ENCODE results near the gene PSMD12. TPM values are rescaled to one million over a fixed set of nuclear protein-coding genes. Genes with fewer than 3 reads are reported as not detected.
"Not testable (repeated sequence)": the region's sequence is repeated elsewhere in the genome, so short reads cannot be mapped to it uniquely, and the experiment has no call there.

The PSMD12 gene
- 10 to 100 TPM; 60.3 to 75.2 TPM for total RNA-seq

DNA sequence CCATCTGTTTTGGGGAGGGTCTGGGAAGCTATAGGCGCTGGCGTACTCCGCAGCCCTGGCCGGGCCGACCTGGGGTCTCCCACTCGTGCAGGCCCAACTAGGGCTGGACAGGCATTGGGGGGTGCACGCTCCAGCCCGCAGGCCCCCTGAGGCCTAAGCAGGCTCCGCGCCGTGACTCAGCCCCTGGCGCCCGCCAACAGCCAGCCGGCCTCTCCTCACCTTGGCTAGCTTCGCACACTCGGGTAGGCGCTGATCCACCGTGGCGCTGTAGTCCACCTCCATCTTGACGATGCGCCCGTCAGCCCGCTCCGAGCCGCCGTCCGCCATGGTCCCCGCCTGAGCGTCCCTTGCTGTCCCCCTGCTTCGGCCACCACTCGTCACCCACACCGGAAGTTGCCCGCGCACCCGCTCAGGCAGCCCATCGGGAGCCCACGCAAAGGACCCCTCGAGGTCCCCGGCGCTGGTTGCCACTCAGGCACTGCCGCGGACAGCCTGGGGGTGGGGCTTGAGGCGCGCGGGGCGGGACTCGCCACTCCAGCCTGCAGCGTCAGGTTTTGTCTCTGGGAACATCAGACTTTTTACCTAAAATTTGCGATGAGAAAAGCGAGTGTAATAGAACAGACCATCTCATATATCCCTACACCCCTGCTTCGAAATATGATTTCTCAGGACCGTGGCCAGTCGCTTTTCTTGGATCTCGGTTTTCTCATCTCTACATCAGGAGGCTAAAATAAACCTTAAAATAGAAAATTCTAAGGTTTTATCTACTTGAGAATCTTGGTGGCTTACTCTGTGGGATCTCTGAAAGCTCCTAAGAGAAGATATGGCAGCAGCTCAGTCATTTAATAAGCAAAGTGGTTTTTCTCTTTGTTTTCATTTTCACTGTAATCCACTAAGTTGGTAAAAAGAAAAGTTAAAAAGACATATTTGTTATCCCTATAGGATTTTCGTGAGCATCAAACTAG, at the start of gene PSMD12:
Gene PSMD12 (minus strand): TSS at position 385 of the 965 bp plus-strand sequence. CDS start 58 bp downstream, at position 327.
- peak within 1 kb of the TSS; percentile 91 to 93 for H3K4me3 Mint-ChIP-seq

DNA sequence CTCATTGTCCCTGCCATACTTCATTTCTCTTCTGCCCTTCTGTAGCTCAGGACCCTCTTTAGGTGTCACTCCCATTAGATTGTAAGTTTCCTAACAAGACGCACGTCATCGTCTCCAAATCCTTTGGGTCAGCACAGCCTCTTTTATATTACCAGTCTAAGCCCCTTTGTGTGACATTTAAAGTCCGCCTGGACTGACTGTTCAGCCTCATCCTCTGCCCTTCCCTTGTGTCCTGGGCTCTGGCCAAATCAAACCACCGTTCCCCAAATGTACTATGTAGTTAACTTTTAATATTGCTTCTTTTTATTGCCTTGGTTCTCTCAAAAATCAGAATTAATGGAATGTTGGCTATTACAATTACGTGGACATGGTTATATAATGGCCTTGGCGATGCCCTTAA, 48.9 kb upstream of the PSMD12 start:
- no peaks in the 10 kb centered on the region for H3K9me3 Mint-ChIP-seq
- DNase-seq (no peak), ATAC-seq (replicated peaks in 1 of 2) (no peak)
- H3K36me3 Mint-ChIP-seq (ENCODE audit: insufficient read depth in 2 of 2): peaks cover 2 to 8% of the 10 kb centered on the region in 2 donors
- H3K4me1 Mint-ChIP-seq (ENCODE audit: low read depth): peaks cover 58% of the 10 kb centered on the region
- no peak overlapping the region for H3K4me3 Mint-ChIP-seq
- H3K27me3 Mint-ChIP-seq (ENCODE audit: low read depth): no peaks in the 10 kb centered on the region
- peak overlapping the region; percentile 1 for H3K27ac Mint-ChIP-seq

More for the DNA sequence above, at the start of gene PSMD12:
- H3K36me3 Mint-ChIP-seq (ENCODE audit: insufficient read depth in 2 of 2): peaks cover 10 to 20% of the 10 kb centered on the region in 2 donors
- H3K4me1 Mint-ChIP-seq (ENCODE audit: low read depth): peaks cover 44% of the 10 kb centered on the region
- peak; percentile 93 to 98 for DNase-seq
- peak; percentile 84 to 88 for ATAC-seq (replicated peaks in 1 of 2)
- H3K9me3 Mint-ChIP-seq: no peaks in the 10 kb centered on the region
- H3K27ac Mint-ChIP-seq: peak within 1 kb of the TSS; percentile 96
- H3K27me3 Mint-ChIP-seq (ENCODE audit: low read depth): no peaks in the 10 kb centered on the region

DNA sequence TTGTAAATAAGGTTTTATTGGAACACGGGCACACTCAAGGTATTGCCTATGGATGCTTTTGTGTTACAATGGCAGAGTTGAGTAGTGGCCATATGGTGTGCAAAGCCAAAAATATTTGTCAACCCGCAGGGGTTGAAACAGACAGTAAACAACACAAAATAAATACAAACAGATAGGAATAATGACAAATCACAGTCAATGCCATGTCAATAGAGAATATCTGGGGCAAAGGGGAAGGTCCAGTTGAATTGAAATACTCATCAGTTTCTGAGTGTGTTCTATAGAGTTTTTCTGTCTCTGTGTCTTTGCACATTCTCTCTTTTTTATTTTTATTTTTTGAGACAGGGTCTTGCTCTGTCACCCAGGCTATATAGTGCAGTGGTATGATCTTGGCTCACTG, 48.2 kb upstream of the PSMD12 start:
- Mint-ChIP-seq H3K4me1 (ENCODE audit: low read depth) (peaks cover 58% of the 10 kb centered on the region), H3K27ac (no peak overlapping the region), H3K4me3 (no peak overlapping the region), H3K9me3 (no peaks in the 10 kb centered on the region), H3K36me3 (ENCODE audit: insufficient read depth in 2 of 2) (peaks cover 2 to 8% of the 10 kb centered on the region in 2 donors), H3K27me3 (ENCODE audit: low read depth) (no peaks in the 10 kb centered on the region)
- ATAC-seq (replicated peaks in 1 of 2): no peak
- no peak for DNase-seq

- H3K4me1 Mint-ChIP-seq (ENCODE audit: low read depth): peaks cover 55% of the 10 kb centered on the region
- no peak overlapping the region for H3K4me3 Mint-ChIP-seq
- H3K36me3 Mint-ChIP-seq (ENCODE audit: insufficient read depth in 2 of 2): peaks cover 2 to 8% of the 10 kb centered on the region in 2 donors
- H3K27ac Mint-ChIP-seq: no peak overlapping the region
- H3K27me3 Mint-ChIP-seq (ENCODE audit: low read depth): no peaks in the 10 kb centered on the region
- no peak for ATAC-seq (replicated peaks in 1 of 2)
- no peak for DNase-seq
- H3K9me3 Mint-ChIP-seq: no peaks in the 10 kb centered on the region
Observed at GRCh38 chr17:67414130-67414529, 47.8 kb upstream of the PSMD12 start.

GRCh38 chr17:67413388-67413787, 47.0 kb upstream of the PSMD12 start:
- peaks cover 54% of the 10 kb centered on the region for H3K4me1 Mint-ChIP-seq (ENCODE audit: low read depth)
- H3K27me3 Mint-ChIP-seq (ENCODE audit: low read depth): no peaks in the 10 kb centered on the region
- no peak overlapping the region for H3K4me3 Mint-ChIP-seq
- ATAC-seq (replicated peaks in 1 of 2): no peak
- peaks cover 2 to 8% of the 10 kb centered on the region in 2 donors for H3K36me3 Mint-ChIP-seq (ENCODE audit: insufficient read depth in 2 of 2)
- no peak for DNase-seq
- H3K9me3 Mint-ChIP-seq: no peaks in the 10 kb centered on the region
- H3K27ac Mint-ChIP-seq: peak overlapping the region; percentile 18

DNA sequence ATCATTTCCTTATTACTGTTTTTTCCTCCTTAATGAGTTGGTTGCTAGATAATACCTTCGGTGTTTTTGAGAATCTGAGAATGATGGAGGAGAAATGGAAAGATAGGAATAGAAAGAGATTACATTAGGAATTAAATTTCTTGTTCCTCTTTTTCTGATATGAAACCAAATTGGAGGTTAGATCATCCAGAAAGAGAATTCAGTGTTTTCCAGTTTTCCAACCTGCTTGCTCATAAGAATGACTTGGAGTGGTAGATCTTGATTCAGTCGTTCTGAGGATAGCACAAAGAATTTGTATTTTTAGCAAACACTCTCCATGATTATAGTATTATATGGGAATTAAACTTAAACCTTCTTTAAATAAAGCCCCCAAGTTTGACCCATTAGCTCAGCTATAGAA, 46.6 kb upstream of the PSMD12 start:
- H3K27me3 Mint-ChIP-seq (ENCODE audit: low read depth): no peaks in the 10 kb centered on the region
- ATAC-seq (replicated peaks in 1 of 2): no peak
- no peaks in the 10 kb centered on the region for H3K9me3 Mint-ChIP-seq
- H3K27ac Mint-ChIP-seq: peak overlapping the region; percentile 18
- no peak for DNase-seq
- peaks cover 54% of the 10 kb centered on the region for H3K4me1 Mint-ChIP-seq (ENCODE audit: low read depth)
- H3K36me3 Mint-ChIP-seq (ENCODE audit: insufficient read depth in 2 of 2): peaks cover 2 to 8% of the 10 kb centered on the region in 2 donors
- no peak overlapping the region for H3K4me3 Mint-ChIP-seq

DNA sequence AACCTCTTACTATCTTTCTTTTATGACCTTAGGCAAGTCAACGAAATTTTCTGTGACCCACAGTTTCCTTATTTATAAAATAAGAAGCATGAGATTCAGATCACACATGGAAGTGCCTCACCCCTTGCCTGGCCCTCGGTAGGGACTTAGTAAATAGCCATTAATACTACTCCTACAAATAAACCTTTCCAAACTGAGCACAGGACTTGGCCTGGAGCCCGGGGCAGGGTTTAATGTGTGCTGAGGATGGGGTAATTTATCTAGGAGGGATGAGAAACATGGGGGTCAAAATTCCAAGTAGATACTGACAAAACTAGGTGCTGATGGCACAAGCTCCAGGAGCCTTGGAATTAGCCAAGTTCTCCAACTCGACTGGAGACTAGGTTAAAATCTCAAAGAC, 45.7 kb upstream of the PSMD12 start:
- Mint-ChIP-seq H3K4me3 (no peak overlapping the region), H3K36me3 (ENCODE audit: insufficient read depth in 2 of 2) (peaks cover 2 to 8% of the 10 kb centered on the region in 2 donors), H3K27ac (no peak overlapping the region), H3K4me1 (ENCODE audit: low read depth) (peaks cover 59% of the 10 kb centered on the region), H3K9me3 (no peaks in the 10 kb centered on the region), H3K27me3 (ENCODE audit: low read depth) (no peaks in the 10 kb centered on the region)
- ATAC-seq (replicated peaks in 1 of 2) (no peak), DNase-seq (no peak)

- Mint-ChIP-seq H3K4me3 (no peak overlapping the region), H3K9me3 (no peaks in the 10 kb centered on the region), H3K27ac (no peak overlapping the region), H3K27me3 (ENCODE audit: low read depth) (no peaks in the 10 kb centered on the region), H3K36me3 (ENCODE audit: insufficient read depth in 2 of 2) (peaks cover 2 to 8% of the 10 kb centered on the region in 2 donors), H3K4me1 (ENCODE audit: low read depth) (peaks cover 65% of the 10 kb centered on the region)
- ATAC-seq (replicated peaks in 1 of 2) (no peak), DNase-seq (no peak)
Observed at GRCh38 chr17:67411397-67411796, 45.0 kb upstream of the PSMD12 start.

DNA sequence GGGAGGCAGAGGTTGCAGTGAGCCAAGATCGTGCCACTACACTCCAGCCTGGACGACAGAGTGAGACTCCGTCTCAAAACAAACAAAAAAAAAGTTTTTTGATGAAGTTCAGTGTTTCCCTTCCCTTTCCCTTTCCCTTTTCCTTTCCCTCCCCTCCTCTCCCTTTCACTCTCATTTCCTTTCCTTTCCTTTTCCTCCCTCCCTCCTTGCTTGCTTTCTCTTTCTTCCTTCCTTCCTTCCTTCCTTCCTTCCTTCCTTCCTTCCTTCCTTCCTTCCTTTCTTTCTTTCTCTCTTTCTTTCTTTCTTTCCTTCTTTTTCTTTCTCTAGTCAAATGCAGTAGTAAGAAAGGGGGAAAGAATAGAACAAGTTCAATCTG, 42.1 kb upstream of the PSMD12 start:
- not testable (repeated sequence) for H3K27me3 Mint-ChIP-seq (ENCODE audit: low read depth); ATAC-seq (replicated peaks in 1 of 2); H3K9me3 Mint-ChIP-seq; H3K36me3 Mint-ChIP-seq (ENCODE audit: insufficient read depth in 2 of 2); DNase-seq
- Mint-ChIP-seq H3K4me3 (peak overlapping the region in 1 of 2 donors; percentile 68), H3K27ac (peak overlapping the region; percentile 85), H3K4me1 (ENCODE audit: low read depth) (peaks cover 80% of the 10 kb centered on the region)

GRCh38 chr17:67403483-67403882, 37.1 kb upstream of the PSMD12 start:
- peaks cover 91% of the 10 kb centered on the region for H3K4me1 Mint-ChIP-seq (ENCODE audit: low read depth)

DNA sequence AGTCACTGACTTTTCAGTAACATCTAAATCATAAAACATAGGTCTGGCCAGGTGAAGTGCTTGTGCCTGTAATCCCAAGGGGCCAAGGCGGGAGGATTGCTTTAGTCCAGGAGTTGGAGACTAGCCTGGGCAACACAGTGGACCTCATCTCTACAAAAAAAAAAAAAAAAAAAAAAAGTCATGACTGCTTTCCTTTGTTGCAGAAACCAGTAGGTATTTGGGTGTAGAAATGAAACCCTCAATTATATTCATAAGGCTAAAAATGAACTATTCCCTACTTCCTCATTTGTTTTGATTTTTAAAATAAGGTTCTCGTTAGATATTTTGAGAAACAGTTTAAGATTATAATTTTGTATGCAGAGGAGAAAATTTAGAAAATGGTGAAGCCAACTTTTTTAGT, 36.7 kb upstream of the PSMD12 start:
- Mint-ChIP-seq H3K27ac (peak overlapping the region; percentile 98), H3K36me3 (ENCODE audit: insufficient read depth in 2 of 2) (peaks cover 0 to 3% of the 10 kb centered on the region in 2 donors), H3K27me3 (ENCODE audit: low read depth) (no peaks in the 10 kb centered on the region), H3K4me1 (ENCODE audit: low read depth) (peaks cover 91% of the 10 kb centered on the region), H3K4me3 (peak overlapping the region; percentile 81 to 96), H3K9me3 (no peaks in the 10 kb centered on the region)
- no peak for ATAC-seq (replicated peaks in 1 of 2)
- DNase-seq: no peak

More at GRCh38 chr17:67403483-67403882, 37.1 kb upstream of the PSMD12 start:
- DNase-seq: no peak
- Mint-ChIP-seq H3K4me3 (no peak overlapping the region), H3K27ac (no peak overlapping the region), H3K27me3 (ENCODE audit: low read depth) (no peaks in the 10 kb centered on the region), H3K36me3 (ENCODE audit: insufficient read depth in 2 of 2) (peaks cover 0 to 2% of the 10 kb centered on the region in 2 donors), H3K9me3 (no peaks in the 10 kb centered on the region)
- no peak for ATAC-seq (replicated peaks in 1 of 2)

DNA sequence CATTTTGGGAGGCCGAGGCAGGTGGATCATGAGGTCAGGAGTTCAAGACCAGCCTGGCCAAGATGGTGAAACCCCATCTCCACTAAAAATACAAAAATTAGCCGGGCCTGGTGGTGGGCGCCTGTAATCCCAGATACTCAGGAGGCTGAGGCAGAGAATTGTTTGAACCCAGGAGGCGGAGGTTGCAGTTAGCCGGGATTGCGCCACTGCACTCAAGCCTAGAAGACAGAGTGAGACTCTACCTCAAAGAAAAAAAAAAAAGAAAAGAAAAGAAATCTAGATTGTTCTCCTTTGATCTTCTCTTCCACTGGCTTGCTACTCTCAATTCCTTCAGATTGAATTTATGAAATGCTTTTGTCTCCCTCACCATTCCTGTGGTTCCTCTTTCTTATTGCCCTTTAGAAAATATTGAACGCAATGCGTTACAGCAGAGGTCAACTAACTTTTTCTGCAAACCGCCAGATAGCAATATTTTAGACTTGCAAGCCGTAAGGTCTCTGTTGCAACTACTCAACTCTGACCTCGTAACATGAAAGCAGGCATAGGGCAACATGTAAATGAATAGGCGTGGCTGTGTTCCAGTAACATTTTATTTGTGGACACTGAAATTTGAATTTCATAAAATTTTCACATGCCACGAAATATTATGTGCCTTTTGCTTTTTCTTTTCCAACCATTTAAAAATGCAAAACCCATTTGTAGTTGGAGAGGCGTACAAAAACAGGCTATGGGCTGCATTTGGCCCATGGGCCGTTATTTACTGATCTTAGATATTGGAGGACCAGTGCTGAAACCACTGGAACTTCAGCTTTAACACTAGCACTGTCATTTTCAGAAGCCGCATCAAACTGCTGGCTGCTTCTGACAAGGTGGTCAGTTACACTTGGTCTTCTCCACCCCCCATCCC, 35.5 kb upstream of the PSMD12 start:
- Mint-ChIP-seq H3K36me3 (ENCODE audit: insufficient read depth in 2 of 2) (peaks cover 3% of the 10 kb centered on the region in 2 donors), H3K27ac (peak overlapping the region; percentile 98), H3K4me1 (ENCODE audit: low read depth) (peaks cover 90% of the 10 kb centered on the region), H3K27me3 (ENCODE audit: low read depth) (no peaks in the 10 kb centered on the region), H3K9me3 (no peaks in the 10 kb centered on the region), H3K4me3 (peak overlapping the region; percentile 81 to 96)
- ATAC-seq (replicated peaks in 1 of 2): peak in 1 of 2 donors; percentile 26
- DNase-seq: no peak

DNA sequence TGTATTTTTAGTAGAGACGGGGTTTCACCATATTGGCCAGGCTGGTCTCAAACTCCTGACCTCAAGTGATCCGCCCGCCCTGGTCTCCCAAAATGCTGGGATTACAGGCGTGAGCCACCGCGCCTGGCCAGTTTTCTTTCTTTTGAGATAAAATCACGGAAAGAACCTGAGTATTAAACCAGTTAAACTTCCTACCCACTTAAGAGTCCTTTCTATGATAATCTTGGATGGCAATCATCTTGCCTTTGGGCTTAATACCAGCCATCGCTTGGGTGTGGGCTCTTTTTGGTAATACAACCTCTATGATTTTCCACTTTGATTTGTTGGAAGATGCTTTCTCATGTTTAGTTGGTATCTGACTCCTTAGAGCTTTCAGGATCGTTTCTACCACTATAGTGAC, 34.7 kb upstream of the PSMD12 start:
- Mint-ChIP-seq H3K4me3 (peak overlapping the region; percentile 81 to 96), H3K9me3 (no peaks in the 10 kb centered on the region), H3K36me3 (ENCODE audit: insufficient read depth in 2 of 2) (peaks cover 3% of the 10 kb centered on the region in 2 donors), H3K27me3 (ENCODE audit: low read depth) (no peaks in the 10 kb centered on the region), H3K27ac (peak overlapping the region; percentile 98), H3K4me1 (ENCODE audit: low read depth) (peaks cover 82% of the 10 kb centered on the region)
- DNase-seq (no peak), ATAC-seq (replicated peaks in 1 of 2) (no peak)
